Neuronal stem cell (in vitro differentiated cells): ENCODE data around the gene RFT1.

Experiments used
- DNase-seq: peaks from one replicate; pipeline ENCODE4 v3.0.0-alpha.2; 2013; ENCODE audit warnings: low spot score
- H2AFZ ChIP-seq: one replicate; pipeline ENCODE4 v1.6.1; 2013; ENCODE audit warnings: mild to moderate bottlenecking, low read length, inconsistent platforms
- H2AK5ac ChIP-seq: 2 replicates; pipeline ENCODE4 v1.6.1; 2013; ENCODE audit warnings: low read depth, mild to moderate bottlenecking, inconsistent platforms, low read length, moderate library complexity, mixed read lengths
- H2BK120ac ChIP-seq: 2 replicates; pipeline ENCODE4 v1.6.1; 2013; ENCODE audit warnings: low read depth, mild to moderate bottlenecking, inconsistent platforms, low read length, moderate library complexity, mixed read lengths
- H2BK12ac ChIP-seq: one replicate; pipeline ENCODE4 v1.6.1; 2013; ENCODE audit warnings: low read length, inconsistent platforms
- H2BK15ac ChIP-seq: 2 replicates; pipeline ENCODE4 v1.6.1; 2013; ENCODE audit warnings: mild to moderate bottlenecking, low read length, inconsistent platforms, mixed read lengths
- H2BK5ac ChIP-seq: one replicate; pipeline ENCODE4 v1.6.1; 2013; ENCODE audit warnings: inconsistent platforms, mild to moderate bottlenecking, low read length, moderate library complexity
- H3K14ac ChIP-seq: one replicate; pipeline ENCODE4 v1.6.1; 2013; ENCODE audit warnings: low read length, inconsistent platforms
- H3K18ac ChIP-seq: 2 replicates; pipeline ENCODE4 v1.6.1; 2013; ENCODE audit warnings: low read length, inconsistent platforms
- H3K23ac ChIP-seq: 2 replicates; pipeline ENCODE4 v1.6.1; 2013; ENCODE audit warnings: low read depth, mild to moderate bottlenecking, mixed read lengths, low read length, inconsistent platforms; ENCODE audit not compliant: poor library complexity
- H3K27ac ChIP-seq: replicated peaks from 3 replicates; pipeline ENCODE4 v1.5.1; 2013; ENCODE audit warnings: low read length, inconsistent platforms
- H3K27me3 ChIP-seq, 3 experiments: 2 replicates each; pipeline ENCODE4 v1.6.1; 2013; ENCODE audit warnings: low read length in 3 of 3, mild to moderate bottlenecking in 2 of 3, inconsistent platforms in 1 of 3, low read depth in 1 of 3, mixed read lengths in 1 of 3, moderate library complexity in 1 of 3; ENCODE audit not compliant: control insufficient read depth in 3 of 3, insufficient read depth in 3 of 3
- H3K36me3 ChIP-seq, 2 donors: replicated peaks in 1 of 2; 2 replicates each; pipeline ENCODE4 v1.6.1; 2013; ENCODE audit warnings: low read length in 2 of 2; ENCODE audit not compliant: control insufficient read depth in 2 of 2, insufficient read depth in 2 of 2
- H3K4ac ChIP-seq: 2 replicates; pipeline ENCODE4 v1.6.1; 2013; ENCODE audit warnings: inconsistent platforms, mild to moderate bottlenecking, low read length, moderate library complexity
- H3K4me1 ChIP-seq, 2 donors: 1 replicate in 1 of 2; 2 replicates in 1 of 2; pipeline ENCODE4 v1.6.1; 2013; ENCODE audit warnings: low read length in 2 of 2, low read depth in 1 of 2; ENCODE audit not compliant: control insufficient read depth in 2 of 2, insufficient read depth in 1 of 2
- H3K4me2 ChIP-seq: one replicate; pipeline ENCODE4 v1.6.1; 2013; ENCODE audit warnings: mild to moderate bottlenecking, low read length, inconsistent platforms; ENCODE audit not compliant: insufficient read depth, poor library complexity, severe bottlenecking
- H3K4me3 ChIP-seq, 2 donors: 2 replicates each; pipeline ENCODE4 v1.5.1; 2013; ENCODE audit warnings: low read length in 2 of 2, mild to moderate bottlenecking in 2 of 2, inconsistent platforms in 1 of 2, moderate library complexity in 1 of 2
- H3K79me1 ChIP-seq: one replicate; pipeline ENCODE4 v1.6.1; 2013; ENCODE audit warnings: low read depth, mild to moderate bottlenecking, inconsistent platforms, low read length, moderate library complexity
- H3K9ac ChIP-seq: one replicate; pipeline ENCODE4 v1.6.1; 2013; ENCODE audit warnings: mild to moderate bottlenecking, low read depth, low read length, inconsistent platforms; ENCODE audit not compliant: poor library complexity
- H3K9me3 ChIP-seq, 2 donors: replicated peaks in 1 of 2; 2 replicates each; pipeline versions ENCODE3 to v1.6.1; 2013; ENCODE audit warnings: low read length in 2 of 2, mild to moderate bottlenecking in 2 of 2, inconsistent platforms in 1 of 2, low read depth in 1 of 2, mixed read lengths in 1 of 2, moderate library complexity in 1 of 2; ENCODE audit not compliant: control insufficient read depth in 2 of 2, insufficient read depth in 1 of 2
- H4K8ac ChIP-seq: one replicate; pipeline ENCODE4 v1.6.1; 2013; ENCODE audit warnings: low read depth, mild to moderate bottlenecking, inconsistent platforms, low read length, moderate library complexity
- H4K91ac ChIP-seq: one replicate; pipeline ENCODE4 v1.6.1; 2013; ENCODE audit warnings: low read length, low read depth, mild to moderate bottlenecking, inconsistent platforms; ENCODE audit not compliant: poor library complexity
- WGBS, 2 donors: extraction: QIAGEN DNeasy Blood & Tissue Kit; methylation state at CpG; one replicate each; pipeline ENCODE4 v1.1.7; 2013; ENCODE audit warnings: missing lambda C conversion rate in 2 of 2, mixed read lengths in 1 of 2; ENCODE audit not compliant: insufficient read length in 2 of 2, insufficient replicate concordance in 1 of 2; ENCODE audit errors: extremely low coverage in 2 of 2; 5-methylcytosine and 5-hydroxymethylcytosine counted together

The RFT1 gene

GRCh38 chr3:53154881-53155285, 24.6 kb upstream of the RFT1 start:
- H3K14ac ChIP-seq = no peak overlapping the region
- H2BK15ac ChIP-seq = no peak overlapping the region
- H3K27ac ChIP-seq = no peak overlapping the region
- no peak for DNase-seq
- no peaks in the 10 kb centered on the region for H3K36me3 ChIP-seq
- no peaks in the 10 kb centered on the region for H3K9me3 ChIP-seq
- no peak overlapping the region for H3K4me3 ChIP-seq
- peak overlapping the region; percentile 65 for H3K18ac ChIP-seq
- H3K4ac ChIP-seq = no peak overlapping the region
- WGBS, 2 donors = no CpG with 5 or more reads among the region's 4 CpGs
- peaks cover 0 to 16% of the 10 kb centered on the region in 2 donors for H3K4me1 ChIP-seq
- no peak overlapping the region for H2BK5ac ChIP-seq
- peak overlapping the region; percentile 83 for H2AK5ac ChIP-seq
- H3K27me3 ChIP-seq = peaks cover 0 to 98% (median 15%) of the 10 kb centered on the region in 3 experiments
- H3K23ac ChIP-seq = no peak overlapping the region
- no peaks in the 10 kb centered on the region for H3K79me1 ChIP-seq
- no peak overlapping the region for H3K4me2 ChIP-seq
- H2BK12ac ChIP-seq = no peak overlapping the region
- H2AFZ ChIP-seq = no peak overlapping the region
- H4K91ac ChIP-seq = no peak overlapping the region
- H4K8ac ChIP-seq = no peak overlapping the region
- H2BK120ac ChIP-seq = peak overlapping the region; percentile 16
- H3K9ac ChIP-seq = no peak overlapping the region

GRCh38 chr3:53153980-53154379, 23.7 kb upstream of the RFT1 start:
- no CpG with 5 or more reads among the region's 6 CpGs for whole genome bisulfite sequencing, 2 donors
- no peak overlapping the region for H3K9ac ChIP-seq
- H3K27me3 ChIP-seq = peaks cover 0 to 98% (median 11%) of the 10 kb centered on the region in 3 experiments
- H2AK5ac ChIP-seq = peak overlapping the region; percentile 22
- H3K4me3 ChIP-seq = no peak overlapping the region
- H3K36me3 ChIP-seq = no peaks in the 10 kb centered on the region
- H3K14ac ChIP-seq = no peak overlapping the region
- no peak overlapping the region for H3K18ac ChIP-seq
- no peak overlapping the region for H3K4me2 ChIP-seq
- H2BK12ac ChIP-seq = no peak overlapping the region
- no peak overlapping the region for H2BK5ac ChIP-seq
- H2AFZ ChIP-seq = no peak overlapping the region
- H3K9me3 ChIP-seq = no peaks in the 10 kb centered on the region
- H4K8ac ChIP-seq = no peak overlapping the region
- H2BK120ac ChIP-seq = no peak overlapping the region
- H4K91ac ChIP-seq = no peak overlapping the region
- DNase-seq = no peak
- H3K4me1 ChIP-seq = peaks cover 0 to 9% of the 10 kb centered on the region in 2 donors
- H3K4ac ChIP-seq = no peak overlapping the region
- no peak overlapping the region for H3K23ac ChIP-seq
- H3K79me1 ChIP-seq = no peaks in the 10 kb centered on the region
- no peak overlapping the region for H2BK15ac ChIP-seq
- H3K27ac ChIP-seq = no peak overlapping the region

GRCh38 chr3:53153264-53153823, 23.1 kb upstream of the RFT1 start:
- Histone ChIP-seq H2AK5ac (no peak overlapping the region), H3K4me2 (no peak overlapping the region), H3K18ac (no peak overlapping the region), H3K27ac (no peak overlapping the region), H2BK5ac (no peak overlapping the region), H3K79me1 (no peaks in the 10 kb centered on the region), H3K27me3 (peaks cover 0 to 93% (median 10%) of the 10 kb centered on the region in 3 experiments), H3K4me3 (no peak overlapping the region), H3K14ac (no peak overlapping the region), H2AFZ (no peak overlapping the region), H2BK120ac (no peak overlapping the region), H3K4ac (no peak overlapping the region), H3K36me3 (no peaks in the 10 kb centered on the region), H3K9me3 (no peaks in the 10 kb centered on the region), H2BK12ac (no peak overlapping the region), H3K9ac (no peak overlapping the region), H4K91ac (no peak overlapping the region), H2BK15ac (no peak overlapping the region), H3K23ac (peak overlapping the region; percentile 9), H3K4me1 (peaks cover 0 to 8% of the 10 kb centered on the region in 2 donors), H4K8ac (no peak overlapping the region)
- no peak for DNase-seq
- no CpG with 5 or more reads among the region's 3 CpGs for WGBS, 2 donors

- H3K4ac ChIP-seq = no peak overlapping the region
- no peak for DNase-seq
- no peak overlapping the region for H3K4me3 ChIP-seq
- no peak overlapping the region for H4K91ac ChIP-seq
- H3K4me1 ChIP-seq = peaks cover 0 to 6% of the 10 kb centered on the region in 2 donors
- peak overlapping the region; percentile 30 for H2BK120ac ChIP-seq
- no peak overlapping the region for H3K9ac ChIP-seq
- no peak overlapping the region for H2AFZ ChIP-seq
- H3K23ac ChIP-seq = peak overlapping the region; percentile 35
- H4K8ac ChIP-seq = no peak overlapping the region
- H2BK15ac ChIP-seq = peak overlapping the region; percentile 34
- no peak overlapping the region for H3K4me2 ChIP-seq
- H2AK5ac ChIP-seq = peak overlapping the region; percentile 57
- H3K27me3 ChIP-seq = peaks cover 0 to 92% (median 7%) of the 10 kb centered on the region in 3 experiments
- H2BK12ac ChIP-seq = no peak overlapping the region
- H3K79me1 ChIP-seq = no peaks in the 10 kb centered on the region
- peak overlapping the region; percentile 32 for H3K18ac ChIP-seq
- H3K27ac ChIP-seq = no peak overlapping the region
- H3K9me3 ChIP-seq = no peaks in the 10 kb centered on the region
- WGBS, 2 donors = no CpG with 5 or more reads among the region's 20 CpGs
- H3K36me3 ChIP-seq = no peaks in the 10 kb centered on the region
- peak overlapping the region; percentile 31 for H2BK5ac ChIP-seq
- H3K14ac ChIP-seq = no peak overlapping the region
Observed at GRCh38 chr3:53151870-53152660, 21.8 kb upstream of the RFT1 start.
